HepG2 (cell line): ENCODE results near the gene TIMM9.

Experiments used
- EZH2 ChIP-seq: conservative IDR thresholded peaks from 2 replicates; pipeline ENCODE4 v1.6.1; 2012; ENCODE audit warnings: mild to moderate bottlenecking, low read depth, low read length, moderate library complexity
- JUNB ChIP-seq: sonication (generic); formaldehyde crosslinking; IDR thresholded peaks from 2 replicates; pipeline ENCODE4 v1.8.0; 2022; ENCODE audit warnings: missing genetic modification reagents, mild to moderate bottlenecking, borderline replicate concordance
- KLF9 ChIP-seq: IDR thresholded peaks from 2 replicates; pipeline ENCODE4 v1.6.1; 2016; ENCODE audit warnings: low read depth
- NCOA1 ChIP-seq: sonication (generic); formaldehyde crosslinking; IDR thresholded peaks from 2 replicates; pipeline ENCODE4 v1.9.0; 2021; ENCODE audit warnings: missing genetic modification reagents
- POLR2A ChIP-seq, 2 experiments: IDR thresholded peaks; 2 replicates each; pipeline ENCODE4 v1.6.1; 2011; ENCODE audit warnings: low read depth in 2 of 2, low read length in 2 of 2, mild to moderate bottlenecking in 1 of 2, moderate library complexity in 1 of 2; ENCODE audit not compliant: insufficient read depth in 1 of 2
- TCF12 ChIP-seq, 2 experiments: fragments of 450-650 bp in 1 of 2; sonication (generic) in 1 of 2; formaldehyde crosslinking in 1 of 2; IDR thresholded peaks; 2 replicates each; pipeline versions ENCODE4 v1.6.1 to v1.8.0; 2017 to 2022; ENCODE audit warnings: antibody characterized with exemption in 1 of 2, mild to moderate bottlenecking in 1 of 2, missing genetic modification reagents in 1 of 2, moderate library complexity in 1 of 2
- ZC3H4 ChIP-seq: sonication (generic); formaldehyde crosslinking; IDR thresholded peaks from 2 replicates; pipeline ENCODE4 v1.4.0; 2020; ENCODE audit warnings: missing genetic modification reagents, borderline replicate concordance
- ZNF12 ChIP-seq: sonication (generic); formaldehyde crosslinking; IDR thresholded peaks from 2 replicates; pipeline ENCODE4 v1.5.0; 2020; ENCODE audit warnings: missing genetic modification reagents
- ZNF577 ChIP-seq: sonication (generic); formaldehyde crosslinking; IDR thresholded peaks from 2 replicates; pipeline ENCODE4 v1.4.0; 2020; ENCODE audit warnings: mild to moderate bottlenecking, low read depth, missing genetic modification reagents, borderline replicate concordance
- TF ChIP-seq, protein P1 (sequence below): sonication (generic); formaldehyde crosslinking; conservative IDR thresholded peaks from 2 replicates; pipeline ENCODE4 v1.4.0; 2020; ENCODE audit warnings: missing genetic modification reagents
- TF ChIP-seq, protein P2 (sequence below): IDR thresholded peaks from 2 replicates; pipeline ENCODE4 v1.6.1; 2016; ENCODE audit warnings: control low read depth
- TF ChIP-seq, protein P3 (sequence below): sonication (generic); formaldehyde crosslinking; IDR thresholded peaks from 2 replicates; pipeline ENCODE4 v1.5.0; 2020; ENCODE audit warnings: mild to moderate bottlenecking, missing genetic modification reagents, borderline replicate concordance
- TF ChIP-seq, protein P4 (sequence below): sonication (generic); formaldehyde crosslinking; IDR thresholded peaks from 2 replicates; pipeline ENCODE4 v1.5.1; 2020; ENCODE audit warnings: mild to moderate bottlenecking, missing genetic modification reagents, moderate library complexity

DNA sequence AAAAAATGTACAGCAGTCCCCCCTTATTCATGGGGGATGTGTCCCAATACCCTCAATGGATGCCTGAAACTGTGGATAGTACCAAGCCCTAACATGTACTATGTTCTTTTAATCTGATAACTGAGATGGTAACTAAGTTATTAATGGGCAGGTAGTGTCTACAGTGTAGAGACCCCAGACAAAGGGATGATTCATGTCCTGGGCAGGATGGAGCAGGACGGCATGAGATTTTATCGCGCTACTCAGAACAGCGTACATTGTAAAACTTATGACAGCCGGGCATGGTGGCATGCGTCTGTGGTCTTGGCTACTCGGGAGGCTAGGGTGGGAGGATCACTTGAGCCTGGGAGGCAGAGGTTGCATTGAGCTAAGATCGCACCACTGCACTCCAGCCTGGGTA, 37.3 kb upstream of the TIMM9 start:
- TF ChIP-seq, protein P1, sequence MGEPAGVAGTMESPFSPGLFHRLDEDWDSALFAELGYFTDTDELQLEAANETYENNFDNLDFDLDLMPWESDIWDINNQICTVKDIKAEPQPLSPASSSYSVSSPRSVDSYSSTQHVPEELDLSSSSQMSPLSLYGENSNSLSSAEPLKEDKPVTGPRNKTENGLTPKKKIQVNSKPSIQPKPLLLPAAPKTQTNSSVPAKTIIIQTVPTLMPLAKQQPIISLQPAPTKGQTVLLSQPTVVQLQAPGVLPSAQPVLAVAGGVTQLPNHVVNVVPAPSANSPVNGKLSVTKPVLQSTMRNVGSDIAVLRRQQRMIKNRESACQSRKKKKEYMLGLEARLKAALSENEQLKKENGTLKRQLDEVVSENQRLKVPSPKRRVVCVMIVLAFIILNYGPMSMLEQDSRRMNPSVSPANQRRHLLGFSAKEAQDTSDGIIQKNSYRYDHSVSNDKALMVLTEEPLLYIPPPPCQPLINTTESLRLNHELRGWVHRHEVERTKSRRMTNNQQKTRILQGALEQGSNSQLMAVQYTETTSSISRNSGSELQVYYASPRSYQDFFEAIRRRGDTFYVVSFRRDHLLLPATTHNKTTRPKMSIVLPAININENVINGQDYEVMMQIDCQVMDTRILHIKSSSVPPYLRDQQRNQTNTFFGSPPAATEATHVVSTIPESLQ (CRISPR knock-in tag): no peak
- TF ChIP-seq POLR2A (IDR thresholded peaks at IDR 0.05; ENCODE audit: insufficient read depth in 1 of 2, low read depth in 2 of 2, low read length in 2 of 2): no peak
- TF ChIP-seq ZNF577 (CRISPR knock-in tag): no peak
- TF ChIP-seq, protein P2, sequence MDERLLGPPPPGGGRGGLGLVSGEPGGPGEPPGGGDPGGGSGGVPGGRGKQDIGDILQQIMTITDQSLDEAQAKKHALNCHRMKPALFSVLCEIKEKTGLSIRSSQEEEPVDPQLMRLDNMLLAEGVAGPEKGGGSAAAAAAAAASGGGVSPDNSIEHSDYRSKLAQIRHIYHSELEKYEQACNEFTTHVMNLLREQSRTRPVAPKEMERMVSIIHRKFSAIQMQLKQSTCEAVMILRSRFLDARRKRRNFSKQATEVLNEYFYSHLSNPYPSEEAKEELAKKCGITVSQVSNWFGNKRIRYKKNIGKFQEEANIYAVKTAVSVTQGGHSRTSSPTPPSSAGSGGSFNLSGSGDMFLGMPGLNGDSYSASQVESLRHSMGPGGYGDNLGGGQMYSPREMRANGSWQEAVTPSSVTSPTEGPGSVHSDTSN (CRISPR knock-in tag): no peak
- TF ChIP-seq KLF9 (CRISPR knock-in tag): no peak
- TF ChIP-seq ZNF12 (CRISPR knock-in tag): no peak
- TF ChIP-seq ZC3H4 (CRISPR knock-in tag): no peak
- TF ChIP-seq JUNB (CRISPR knock-in tag): no peak
- TF ChIP-seq, protein P3, sequence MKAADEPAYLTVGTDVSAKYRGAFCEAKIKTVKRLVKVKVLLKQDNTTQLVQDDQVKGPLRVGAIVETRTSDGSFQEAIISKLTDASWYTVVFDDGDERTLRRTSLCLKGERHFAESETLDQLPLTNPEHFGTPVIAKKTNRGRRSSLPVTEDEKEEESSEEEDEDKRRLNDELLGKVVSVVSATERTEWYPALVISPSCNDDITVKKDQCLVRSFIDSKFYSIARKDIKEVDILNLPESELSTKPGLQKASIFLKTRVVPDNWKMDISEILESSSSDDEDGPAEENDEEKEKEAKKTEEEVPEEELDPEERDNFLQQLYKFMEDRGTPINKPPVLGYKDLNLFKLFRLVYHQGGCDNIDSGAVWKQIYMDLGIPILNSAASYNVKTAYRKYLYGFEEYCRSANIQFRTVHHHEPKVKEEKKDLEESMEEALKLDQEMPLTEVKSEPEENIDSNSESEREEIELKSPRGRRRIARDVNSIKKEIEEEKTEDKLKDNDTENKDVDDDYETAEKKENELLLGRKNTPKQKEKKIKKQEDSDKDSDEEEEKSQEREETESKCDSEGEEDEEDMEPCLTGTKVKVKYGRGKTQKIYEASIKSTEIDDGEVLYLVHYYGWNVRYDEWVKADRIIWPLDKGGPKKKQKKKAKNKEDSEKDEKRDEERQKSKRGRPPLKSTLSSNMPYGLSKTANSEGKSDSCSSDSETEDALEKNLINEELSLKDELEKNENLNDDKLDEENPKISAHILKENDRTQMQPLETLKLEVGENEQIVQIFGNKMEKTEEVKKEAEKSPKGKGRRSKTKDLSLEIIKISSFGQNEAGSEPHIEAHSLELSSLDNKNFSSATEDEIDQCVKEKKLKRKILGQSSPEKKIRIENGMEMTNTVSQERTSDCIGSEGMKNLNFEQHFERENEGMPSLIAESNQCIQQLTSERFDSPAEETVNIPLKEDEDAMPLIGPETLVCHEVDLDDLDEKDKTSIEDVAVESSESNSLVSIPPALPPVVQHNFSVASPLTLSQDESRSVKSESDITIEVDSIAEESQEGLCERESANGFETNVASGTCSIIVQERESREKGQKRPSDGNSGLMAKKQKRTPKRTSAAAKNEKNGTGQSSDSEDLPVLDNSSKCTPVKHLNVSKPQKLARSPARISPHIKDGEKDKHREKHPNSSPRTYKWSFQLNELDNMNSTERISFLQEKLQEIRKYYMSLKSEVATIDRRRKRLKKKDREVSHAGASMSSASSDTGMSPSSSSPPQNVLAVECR (CRISPR knock-in tag): no peak
- no peak for TF ChIP-seq NCOA1
- no peak for TF ChIP-seq TCF12 (IDR thresholded peaks at IDR 0.05)
- no peak for TF ChIP-seq TCF12 (CRISPR knock-in tag; IDR thresholded peaks at IDR 0.05)
- no peak for TF ChIP-seq EZH2
- TF ChIP-seq, protein P4, sequence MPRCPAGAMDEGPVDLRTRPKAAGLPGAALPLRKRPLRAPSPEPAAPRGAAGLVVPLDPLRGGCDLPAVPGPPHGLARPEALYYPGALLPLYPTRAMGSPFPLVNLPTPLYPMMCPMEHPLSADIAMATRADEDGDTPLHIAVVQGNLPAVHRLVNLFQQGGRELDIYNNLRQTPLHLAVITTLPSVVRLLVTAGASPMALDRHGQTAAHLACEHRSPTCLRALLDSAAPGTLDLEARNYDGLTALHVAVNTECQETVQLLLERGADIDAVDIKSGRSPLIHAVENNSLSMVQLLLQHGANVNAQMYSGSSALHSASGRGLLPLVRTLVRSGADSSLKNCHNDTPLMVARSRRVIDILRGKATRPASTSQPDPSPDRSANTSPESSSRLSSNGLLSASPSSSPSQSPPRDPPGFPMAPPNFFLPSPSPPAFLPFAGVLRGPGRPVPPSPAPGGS (CRISPR knock-in tag): no peak
